GM12891 (cell line): ENCODE results near the gene CYP4F2.

Source experiments
- POLR2A ChIP-seq: IDR thresholded peaks from 2 replicates; pipeline ENCODE4 v1.6.1; 2011; ENCODE audit warnings: low read depth, low read length, control low read depth
- POLR2AphosphoS5 ChIP-seq: IDR thresholded peaks from 2 replicates; pipeline ENCODE4 v1.6.1; 2011; ENCODE audit warnings: low read depth, low read length, control low read depth
- POU2F2 ChIP-seq: IDR thresholded peaks from 2 replicates; pipeline ENCODE4 v1.6.1; 2011; ENCODE audit warnings: low read depth, mild to moderate bottlenecking, control low read depth, low read length, moderate library complexity

DNA sequence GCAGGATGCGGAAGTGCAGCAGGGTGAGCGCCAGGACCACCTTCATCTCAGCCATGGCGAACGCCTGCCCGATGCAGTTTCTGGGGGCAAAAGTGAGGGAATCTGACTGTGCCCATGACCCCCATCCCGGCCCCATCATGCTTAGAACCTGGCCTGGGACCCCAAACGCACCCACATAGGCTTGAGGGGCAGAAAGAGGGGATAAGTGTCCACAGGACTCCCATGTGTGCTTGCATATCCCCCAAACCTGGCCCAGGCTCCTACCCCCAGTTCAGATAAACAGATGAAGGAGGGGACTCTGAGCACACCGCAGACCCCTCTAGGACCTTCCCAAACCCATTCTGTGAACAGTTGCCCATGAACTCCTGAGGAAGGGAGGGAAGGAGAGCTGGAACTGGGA lies 16.0 kb upstream of the CYP4F2 start:
- no peak for TF ChIP-seq POLR2A
- TF ChIP-seq POLR2AphosphoS5: no peak
- no peak for TF ChIP-seq POU2F2
